ENCODE results near the gene CPNE1. TPM values are rescaled to one million over a fixed set of nuclear protein-coding genes. Genes with fewer than 3 reads are reported as not detected.

Gene CPNE1
- total and polyA plus RNA-seq, 2 of the 8 experiments (the other 6 are each of a cell fraction or from before 2014, with no cell fraction given), result 294 to 346 TPM

GRCh38 chr20:35648836-35649235 is 15.9 kb downstream of the CPNE1 start:
- Histone ChIP-seq H3K23me2 (ENCODE audit: low read depth, low read length) (no peaks in the 10 kb centered on the region), H2BK5ac (ENCODE audit: low read depth, low read length) (no peak overlapping the region), H2BK120ac (replicated peaks; ENCODE audit: low read depth, low read length) (no peak overlapping the region), H3K4me2 (ENCODE audit: insufficient read depth in 1 of 2, low read depth in 2 of 2, low read length in 2 of 2) (no peak overlapping the region), H4K20me1 (replicated peaks in 1 of 2; ENCODE audit: control insufficient read depth in 1 of 2, insufficient read depth in 2 of 2, low read length in 2 of 2) (peaks cover 16 to 34% of the 10 kb centered on the region in 2 experiments), H3K18ac (ENCODE audit: extremely low read depth, low read length) (no peak overlapping the region), H3K9ac (replicated peaks in 1 of 4; ENCODE audit: extremely low read depth in 1 of 4, low read depth in 3 of 4, low read length in 3 of 4) (no peak overlapping the region), H3K79me1 (ENCODE audit: low read depth, low read length) (peaks cover 18% of the 10 kb centered on the region), H3K56ac (replicated peaks; ENCODE audit: insufficient read length, low read depth, low read length) (no peak overlapping the region), H2BK20ac (ENCODE audit: low read length) (no peak overlapping the region), H3K23ac (ENCODE audit: insufficient read length) (no peak overlapping the region), H3K4me1 (replicated peaks in 1 of 4; ENCODE audit: control insufficient read depth in 3 of 4, insufficient read depth in 4 of 4, low read length in 3 of 4) (no peaks in the 10 kb centered on the region), H2AFZ (ENCODE audit: low read length) (no peak overlapping the region), H3K4ac (replicated peaks; ENCODE audit: insufficient read length, low read depth, low read length) (no peak overlapping the region), H3K4me3 (ENCODE audit: extremely low read depth in 1 of 4, insufficient read depth in 2 of 4, low read depth in 3 of 4, low read length in 4 of 4) (no peak overlapping the region), H3K14ac (ENCODE audit: insufficient read length) (no peak overlapping the region), H4K5ac (ENCODE audit: insufficient read length, low read depth, low read length) (no peak overlapping the region), H2AK5ac (ENCODE audit: low read depth, low read length) (no peak overlapping the region), H3K79me2 (ENCODE audit: control insufficient read depth in 1 of 2, insufficient read depth in 2 of 2, low read length in 2 of 2) (peaks cover 20 to 96% of the 10 kb centered on the region in 2 experiments), H3K9me3 (ENCODE audit: insufficient read depth in 2 of 2, low read depth in 1 of 2, low read length in 1 of 2) (no peaks in the 10 kb centered on the region), H3K27me3 (replicated peaks in 1 of 4; ENCODE audit: control insufficient read depth in 3 of 4, extremely low read depth in 1 of 4, insufficient read depth in 3 of 4, low read length in 3 of 4) (no peaks in the 10 kb centered on the region), H2BK15ac (ENCODE audit: low read length) (no peak overlapping the region), H2BK12ac (ENCODE audit: low read depth, low read length) (no peak overlapping the region), H3K27ac (ENCODE audit: low read depth, low read length) (no peak overlapping the region), H3K36me3 (ENCODE audit: control insufficient read depth in 2 of 4, insufficient read depth in 4 of 4, low read length in 3 of 4) (peaks cover 0 to 33% (median 10%) of the 10 kb centered on the region in 4 experiments; a peak in 7 of 8 replicates), H4K8ac (ENCODE audit: extremely low read depth, insufficient read depth, low read length) (no peak overlapping the region), H4K91ac (replicated peaks; ENCODE audit: insufficient read length, low read length) (no peak overlapping the region)
- DNase-seq (ENCODE audit: low read depth in 1 of 2, low spot score in 2 of 2) (no peak), FAIRE-seq (no peak)
- ChIA-PET POLR2A (ENCODE audit: partially characterized antibody) (interaction anchor here (3.3 to 8.0 kb wide), 2 partner anchors 10 to 16 kb away, joined by 11 to 49 read pairs; partner anchors contain the start of genes CPNE1 and RBM12), CTCF (ENCODE audit: partially characterized antibody) (interaction anchor here (0.7 to 0.9 kb wide), 2 partner anchors 12 to 28 kb away, joined by 3 to 4 read pairs; no protein-coding TSS in a partner anchor)
- no peak for TF ChIP-seq CHD1 (IDR thresholded peaks at IDR 0.05; ENCODE audit: low read depth, low read length)
- no peak for TF ChIP-seq EGR1 (IDR thresholded peaks at IDR 0.05; ENCODE audit: borderline replicate concordance, low read depth, low read length)
- no peak for TF ChIP-seq SUZ12 (IDR thresholded peaks at IDR 0.05; ENCODE audit: low read length)
- TF ChIP-seq SIN3A (conservative IDR thresholded peaks at IDR 0.05 in 1 of 2, IDR thresholded peaks at IDR 0.05 in 1 of 2; ENCODE audit: low read depth in 1 of 2, low read length in 2 of 2), result no peak
- TF ChIP-seq NRF1 (IDR thresholded peaks at IDR 0.05; ENCODE audit: low read depth, low read length), result no peak
- TF ChIP-seq MAFK (IDR thresholded peaks at IDR 0.05; ENCODE audit: low read depth, low read length), result no peak
- no peak for TF ChIP-seq GTF2F1 (IDR thresholded peaks at IDR 0.05; ENCODE audit: borderline replicate concordance, low read depth, low read length)
- no peak for TF ChIP-seq SP2 (IDR thresholded peaks at IDR 0.05; ENCODE audit: low read length)
- no peak for TF ChIP-seq TBP (IDR thresholded peaks at IDR 0.05; ENCODE audit: low read depth, low read length)
- no peak for TF ChIP-seq BRCA1 (IDR thresholded peaks at IDR 0.05; ENCODE audit: low read depth, low read length)
- TF ChIP-seq RBBP5 (IDR thresholded peaks at IDR 0.05; ENCODE audit: borderline replicate concordance, low read depth, low read length), result no peak
- no peak for TF ChIP-seq SIRT6 (IDR thresholded peaks at IDR 0.05; ENCODE audit: low read length)
- no peak for TF ChIP-seq TAF1 (IDR thresholded peaks at IDR 0.05; ENCODE audit: low read depth, low read length)
- TF ChIP-seq EZH2 (IDR thresholded peaks at IDR 0.05; ENCODE audit: low read depth, low read length, severe bottlenecking), result no peak
